ENCODE measurements around the gene NCKAP5L.

NCKAP5L gene

GRCh38 chr12:49846032-49846431 is 17.8 kb upstream of the NCKAP5L start:
- Histone ChIP-seq H3K4me3 (no peak overlapping the region), H3K36me3 (replicated peaks) (no peaks in the 10 kb centered on the region), H3K9me3 (no peaks in the 10 kb centered on the region), H3K27me3 (ENCODE audit: low read depth) (0 out of 2 replicates have a peak, but pooled peaks cover 6% of the 10 kb centered on the region), H3K4me1 (peaks cover 5% of the 10 kb centered on the region)
- DNase-seq (ENCODE audit: low spot score in 2 of 2) = no peak
- in situ Hi-C loops (cut with MboI; ENCODE audit: low sequenced_read_pairs) = no loop called here

GRCh38 chr12:49843876-49844437 is 15.7 kb upstream of the NCKAP5L start:
- Histone ChIP-seq H3K4me3 (no peak overlapping the region), H3K36me3 (replicated peaks) (no peaks in the 10 kb centered on the region), H3K4me1 (peaks cover 4% of the 10 kb centered on the region; the same call in 1 of the 2 replicates), H3K27me3 (ENCODE audit: low read depth) (0 out of 2 replicates have a peak, but pooled peaks cover 3% of the 10 kb centered on the region), H3K9me3 (no peaks in the 10 kb centered on the region)
- in situ Hi-C loops (cut with MboI; ENCODE audit: low sequenced_read_pairs) = no loop called here
- no peak for DNase-seq (ENCODE audit: low spot score in 2 of 2)

- in situ Hi-C loops (cut with MboI; ENCODE audit: low sequenced_read_pairs) = no loop called here
Observed at GRCh38 chr12:49843411-49843810, 15.2 kb upstream of the NCKAP5L start.

GRCh38 chr12:49842519-49843352 is 14.5 kb upstream of the NCKAP5L start, which contains the start of gene BCDIN3D:
TSS of gene BCDIN3D (minus strand) at chr12:49843106. CDS start at chr12:49843087, 19 bp downstream.
- H3K27me3 ChIP-seq (ENCODE audit: low read depth) = no peaks in the 10 kb centered on the region
- in situ Hi-C loops (cut with MboI; ENCODE audit: low sequenced_read_pairs) = no loop called here
- peak; percentile 80 to 93 for DNase-seq (ENCODE audit: low spot score in 2 of 2)
- H3K36me3 ChIP-seq (replicated peaks) = no peaks in the 10 kb centered on the region
- no peaks in the 10 kb centered on the region for H3K9me3 ChIP-seq
- peaks cover 4% of the 10 kb centered on the region; the same call in 1 of the 2 replicates for H3K4me1 ChIP-seq
- H3K4me3 ChIP-seq = peak within 1 kb of the TSS; percentile 55

More at GRCh38 chr12:49843411-49843810, 15.2 kb upstream of the NCKAP5L start:
- no peak for DNase-seq (ENCODE audit: low spot score in 2 of 2)
- H3K27me3 ChIP-seq (ENCODE audit: low read depth) = 0 out of 2 replicates have a peak, but pooled peaks cover under 1% of the 10 kb centered on the region
- H3K36me3 ChIP-seq (replicated peaks) = no peaks in the 10 kb centered on the region
- no peaks in the 10 kb centered on the region for H3K9me3 ChIP-seq
- H3K4me3 ChIP-seq = peak overlapping the region; percentile 55
- H3K4me1 ChIP-seq = peaks cover 4% of the 10 kb centered on the region; the same call in 1 of the 2 replicates

GRCh38 chr12:49838973-49839633 is 10.9 kb upstream of the NCKAP5L start:
- in situ Hi-C loops (cut with MboI; ENCODE audit: low sequenced_read_pairs) = no loop called here
- Histone ChIP-seq H3K4me3 (no peak overlapping the region), H3K4me1 (peaks cover 4% of the 10 kb centered on the region; the same call in 1 of the 2 replicates), H3K36me3 (replicated peaks) (no peaks in the 10 kb centered on the region), H3K9me3 (no peaks in the 10 kb centered on the region), H3K27me3 (ENCODE audit: low read depth) (no peaks in the 10 kb centered on the region)
- DNase-seq (ENCODE audit: low spot score in 2 of 2) = peak; percentile 45 to 65

- in situ Hi-C loops (cut with MboI; ENCODE audit: low sequenced_read_pairs) = no loop called here
- H3K36me3 ChIP-seq (replicated peaks) = no peaks in the 10 kb centered on the region
- H3K9me3 ChIP-seq = no peaks in the 10 kb centered on the region
- no peak for DNase-seq (ENCODE audit: low spot score in 2 of 2)
- peaks cover 10% of the 10 kb centered on the region for H3K4me1 ChIP-seq
- no peak overlapping the region for H3K4me3 ChIP-seq
- H3K27me3 ChIP-seq (ENCODE audit: low read depth) = no peaks in the 10 kb centered on the region
Observed at GRCh38 chr12:49832836-49833421, 4.7 kb upstream of the NCKAP5L start.

- H3K9me3 ChIP-seq = no peaks in the 10 kb centered on the region
- no peak overlapping the region for H3K4me3 ChIP-seq
- in situ Hi-C loops (cut with MboI; ENCODE audit: low sequenced_read_pairs) = no loop called here
- DNase-seq (ENCODE audit: low spot score in 2 of 2) = no peak
- H3K36me3 ChIP-seq (replicated peaks) = no peaks in the 10 kb centered on the region
- H3K4me1 ChIP-seq = peaks cover 10% of the 10 kb centered on the region
- H3K27me3 ChIP-seq (ENCODE audit: low read depth) = no peaks in the 10 kb centered on the region
Observed at GRCh38 chr12:49831717-49832116, 3.5 kb upstream of the NCKAP5L start.

GRCh38 chr12:49827401-49828099 is 663 bp downstream of the NCKAP5L start:
- H3K4me3 ChIP-seq = peak overlapping the region; percentile 74
- in situ Hi-C loops (cut with MboI; ENCODE audit: low sequenced_read_pairs) = no loop called here
- DNase-seq (ENCODE audit: low spot score in 2 of 2) = peak; percentile 68 to 90
- no peaks in the 10 kb centered on the region for H3K27me3 ChIP-seq (ENCODE audit: low read depth)
- H3K4me1 ChIP-seq = peaks cover 10% of the 10 kb centered on the region
- no peaks in the 10 kb centered on the region for H3K36me3 ChIP-seq (replicated peaks)
- H3K9me3 ChIP-seq = no peaks in the 10 kb centered on the region

- peak overlapping the region; percentile 74 for H3K4me3 ChIP-seq
- in situ Hi-C loops (cut with MboI; ENCODE audit: low sequenced_read_pairs) = no loop called here
- H3K36me3 ChIP-seq (replicated peaks) = 0 out of 2 replicates have a peak, but pooled peaks cover 2% of the 10 kb centered on the region
- H3K27me3 ChIP-seq (ENCODE audit: low read depth) = no peaks in the 10 kb centered on the region
- no peaks in the 10 kb centered on the region for H3K9me3 ChIP-seq
- DNase-seq (ENCODE audit: low spot score in 2 of 2) = no peak
- peaks cover 10% of the 10 kb centered on the region for H3K4me1 ChIP-seq
Observed at GRCh38 chr12:49827051-49827400, 1.2 kb downstream of the NCKAP5L start.

GRCh38 chr12:49825971-49826421 is 2.2 kb downstream of the NCKAP5L start:
- H3K9me3 ChIP-seq = no peaks in the 10 kb centered on the region
- in situ Hi-C loops (cut with MboI; ENCODE audit: low sequenced_read_pairs) = no loop called here
- peaks cover 10% of the 10 kb centered on the region for H3K4me1 ChIP-seq
- H3K4me3 ChIP-seq = no peak overlapping the region
- 0 out of 2 replicates have a peak, but pooled peaks cover 3% of the 10 kb centered on the region for H3K36me3 ChIP-seq (replicated peaks)
- DNase-seq (ENCODE audit: low spot score in 2 of 2) = no peak
- no peaks in the 10 kb centered on the region for H3K27me3 ChIP-seq (ENCODE audit: low read depth)

GRCh38 chr12:49825360-49825970 is 2.7 kb downstream of the NCKAP5L start:
- Histone ChIP-seq H3K4me3 (no peak overlapping the region), H3K36me3 (replicated peaks) (0 out of 2 replicates have a peak, but pooled peaks cover 3% of the 10 kb centered on the region), H3K9me3 (no peaks in the 10 kb centered on the region), H3K27me3 (ENCODE audit: low read depth) (no peaks in the 10 kb centered on the region), H3K4me1 (peaks cover 10% of the 10 kb centered on the region)
- DNase-seq (ENCODE audit: low spot score in 2 of 2) = no peak
- in situ Hi-C loops (cut with MboI; ENCODE audit: low sequenced_read_pairs) = no loop called here

GRCh38 chr12:49824895-49825294 is 3.3 kb downstream of the NCKAP5L start:
- Histone ChIP-seq H3K4me3 (no peak overlapping the region), H3K27me3 (ENCODE audit: low read depth) (no peaks in the 10 kb centered on the region), H3K36me3 (replicated peaks) (0 out of 2 replicates have a peak, but pooled peaks cover 3% of the 10 kb centered on the region), H3K4me1 (peaks cover 10% of the 10 kb centered on the region), H3K9me3 (no peaks in the 10 kb centered on the region)
- in situ Hi-C loops (cut with MboI; ENCODE audit: low sequenced_read_pairs) = no loop called here
- DNase-seq (ENCODE audit: low spot score in 2 of 2) = no peak
